ENCODE results near the gene GPHA2.
"Not testable (repeated sequence)": the region's sequence is repeated elsewhere in the genome, so short reads cannot be mapped to it uniquely, and the experiment has no call there.

GPHA2 gene

GRCh38 chr11:64935359-64936081 is at the start of gene GPHA2:
GPHA2 (minus strand) TSS chr11:64935893; CDS start chr11:64935460, 433 bp downstream.
- no peak for DNase-seq (ENCODE audit: low spot score)

- not testable (repeated sequence) for DNase-seq (ENCODE audit: low spot score)
These were observed 47.6 kb upstream of the GPHA2 start for GRCh38 chr11:64983339-64983738.

- no peak for DNase-seq (ENCODE audit: low spot score)
These were observed 41.0 kb upstream of the GPHA2 start for GRCh38 chr11:64976651-64977050.

- DNase-seq (ENCODE audit: low spot score), result no peak
These were observed 38.4 kb upstream of the GPHA2 start for GRCh38 chr11:64974124-64974523.

GRCh38 chr11:64971421-64972233 is 35.9 kb upstream of the GPHA2 start, which contains the start of gene MAJIN:
MAJIN (minus strand) TSS chr11:64972108; CDS start chr11:64959405, 12,703 bp downstream.
- peak; percentile 88 for DNase-seq (ENCODE audit: low spot score)

GRCh38 chr11:64970731-64971151 is 35.0 kb upstream of the GPHA2 start:
- DNase-seq (ENCODE audit: low spot score), result no peak

GRCh38 chr11:64969209-64969608 is 33.5 kb upstream of the GPHA2 start:
- DNase-seq (ENCODE audit: low spot score), result no peak

GRCh38 chr11:64967375-64967774 is 31.7 kb upstream of the GPHA2 start:
- DNase-seq (ENCODE audit: low spot score), result no peak

GRCh38 chr11:64963072-64963631 is 27.5 kb upstream of the GPHA2 start:
- DNase-seq (ENCODE audit: low spot score), result no peak

- DNase-seq (ENCODE audit: low spot score), result no peak
These were observed 25.0 kb upstream of the GPHA2 start for GRCh38 chr11:64960719-64961118.

- DNase-seq (ENCODE audit: low spot score), result no peak
These were observed 23.8 kb upstream of the GPHA2 start for GRCh38 chr11:64959498-64959897.

- no peak for DNase-seq (ENCODE audit: low spot score)
These were observed 18.5 kb upstream of the GPHA2 start for GRCh38 chr11:64954201-64954600.

GRCh38 chr11:64951529-64951928 is 15.8 kb upstream of the GPHA2 start:
- no peak for DNase-seq (ENCODE audit: low spot score)

- DNase-seq (ENCODE audit: low spot score), result no peak
These were observed 11.6 kb upstream of the GPHA2 start for GRCh38 chr11:64947208-64947814.

GRCh38 chr11:64936539-64936938 is 846 bp upstream of the GPHA2 start:
- DNase-seq (ENCODE audit: low spot score), result no peak

GRCh38 chr11:64934682-64935358 is 873 bp downstream of the GPHA2 start:
- DNase-seq (ENCODE audit: low spot score), result no peak

GRCh38 chr11:64933935-64934681 is 1.6 kb downstream of the GPHA2 start:
- DNase-seq (ENCODE audit: low spot score), result no peak

GRCh38 chr11:64933213-64933934 is 2.3 kb downstream of the GPHA2 start:
- no peak for DNase-seq (ENCODE audit: low spot score)

GRCh38 chr11:64932324-64932723 is 3.4 kb downstream of the GPHA2 start:
- DNase-seq (ENCODE audit: low spot score), result no peak

GRCh38 chr11:64931290-64931689 is 4.4 kb downstream of the GPHA2 start:
- DNase-seq (ENCODE audit: low spot score), result no peak
